Kasumi-1 (cell line): ENCODE data around the gene CFH.
A peak's percentile ranks its signal among the peaks of the same experiment; 100 is the strongest.
"Not testable (repeated sequence)": the region's sequence is repeated elsewhere in the genome, so short reads cannot be mapped to it uniquely, and the experiment has no call there.

Experiments used
- DNase-seq, 2 experiments: peaks; one replicate each; lab custom pipeline; 2025; lab: John Stamatoyannopoulos, UW

The CFH gene

DNA sequence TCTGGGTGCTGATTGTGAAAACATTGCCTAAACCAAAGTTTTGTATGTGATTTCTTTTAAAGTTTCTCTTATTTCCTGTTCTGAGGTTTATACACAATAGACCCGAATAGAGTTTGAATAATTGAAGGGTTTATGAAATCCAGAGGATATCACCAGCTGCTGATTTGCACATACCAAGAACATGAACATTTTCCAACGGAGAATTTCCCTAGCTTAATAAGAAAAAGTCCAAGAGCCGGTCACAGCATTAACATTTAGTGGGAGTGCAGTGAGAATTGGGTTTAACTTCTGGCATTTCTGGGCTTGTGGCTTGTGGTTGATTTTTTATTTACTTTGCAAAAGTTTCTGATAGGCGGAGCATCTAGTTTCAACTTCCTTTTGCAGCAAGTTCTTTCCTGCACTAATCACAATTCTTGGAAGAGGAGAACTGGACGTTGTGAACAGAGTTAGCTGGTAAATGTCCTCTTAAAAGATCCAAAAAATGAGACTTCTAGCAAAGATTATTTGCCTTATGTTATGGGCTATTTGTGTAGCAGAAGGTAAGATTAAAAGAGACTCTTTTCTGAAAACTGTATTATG is at the start of gene CFH:
Gene CFH, plus strand, starts transcription at position 407 of the 579 bp plus-strand sequence. Its CDS starts 75 bp downstream, at position 482.
- DNase-seq: peak; percentile 43 to 44

GRCh38 chr1:196603651-196604050 is 48.2 kb upstream of the CFH start:
- DNase-seq: no peak

- DNase-seq: no peak
Observed at GRCh38 chr1:196607981-196608380, 43.9 kb upstream of the CFH start.

DNA sequence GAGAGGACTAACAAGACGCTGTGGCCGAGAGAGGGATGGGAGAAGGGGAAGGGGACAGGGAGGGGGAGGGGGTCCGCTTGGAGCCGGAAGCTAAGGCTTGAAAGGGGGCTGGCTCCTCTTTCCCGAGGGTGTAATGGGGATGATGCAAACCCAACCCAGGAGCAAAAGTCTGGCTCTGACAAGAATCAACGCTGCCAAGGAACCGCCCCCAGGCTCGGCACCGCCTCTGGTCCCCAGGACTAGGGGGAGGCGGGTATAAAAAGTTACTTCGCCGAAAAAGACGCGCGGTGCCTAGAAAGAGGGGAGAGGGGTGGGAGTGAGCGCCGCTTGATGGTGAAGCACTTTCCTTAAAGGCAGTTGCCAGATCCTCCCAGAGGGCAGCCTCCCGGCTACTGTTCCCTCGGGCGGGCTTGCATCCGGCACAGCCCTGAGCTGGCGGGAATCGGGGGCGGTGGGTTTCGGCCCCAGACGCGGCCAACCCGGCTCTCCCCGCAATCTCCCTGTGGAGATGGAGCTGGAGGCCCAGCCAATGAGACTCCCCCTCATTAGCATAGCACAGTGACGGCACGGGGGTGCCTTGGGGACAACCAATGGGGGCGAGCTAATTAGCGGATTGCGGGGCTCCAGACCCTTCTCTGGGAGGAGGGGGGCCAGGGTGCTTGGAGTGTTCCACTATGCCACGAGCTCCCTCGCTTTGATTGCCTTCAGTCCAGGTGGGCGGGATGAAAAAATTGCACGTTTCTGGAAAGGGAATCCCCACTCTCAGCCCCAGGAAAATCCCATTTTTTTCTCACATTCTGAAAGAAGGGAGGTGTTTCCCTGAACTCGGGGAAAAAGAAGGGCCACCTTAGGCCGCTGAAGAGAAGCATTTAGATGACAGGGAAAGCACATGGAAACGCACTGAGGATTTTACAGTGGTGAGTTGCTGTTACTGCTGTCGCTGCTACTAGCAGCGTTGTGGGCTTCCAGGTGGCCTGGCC is 43.2 kb upstream of the CFH start, which contains the start of gene KCNT2:
Gene KCNT2, minus strand, starts transcription at position 51 of the 980 bp plus-strand sequence. CDS start 131 bp downstream, outside the sequence.
- no peak for DNase-seq

DNA sequence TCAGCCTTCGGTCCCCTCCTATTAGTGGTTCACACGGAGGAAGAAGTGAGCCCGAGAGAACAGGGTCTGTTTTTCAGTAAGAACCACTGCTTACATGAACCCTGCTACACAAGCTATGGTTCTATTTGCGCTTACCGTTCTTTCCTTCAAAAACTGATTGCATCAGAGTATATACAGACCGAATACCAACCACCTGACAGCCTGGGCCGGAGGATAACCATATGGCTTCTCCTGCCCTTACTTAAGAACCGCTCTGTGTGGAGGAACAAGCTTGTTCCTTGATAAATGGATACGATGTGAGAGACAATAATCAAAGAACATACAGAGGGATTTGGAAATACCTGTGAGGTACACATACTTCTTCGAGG is 42.5 kb upstream of the CFH start:
- no peak for DNase-seq

GRCh38 chr1:196611873-196612272 is 40.0 kb upstream of the CFH start:
- no peak for DNase-seq

DNA sequence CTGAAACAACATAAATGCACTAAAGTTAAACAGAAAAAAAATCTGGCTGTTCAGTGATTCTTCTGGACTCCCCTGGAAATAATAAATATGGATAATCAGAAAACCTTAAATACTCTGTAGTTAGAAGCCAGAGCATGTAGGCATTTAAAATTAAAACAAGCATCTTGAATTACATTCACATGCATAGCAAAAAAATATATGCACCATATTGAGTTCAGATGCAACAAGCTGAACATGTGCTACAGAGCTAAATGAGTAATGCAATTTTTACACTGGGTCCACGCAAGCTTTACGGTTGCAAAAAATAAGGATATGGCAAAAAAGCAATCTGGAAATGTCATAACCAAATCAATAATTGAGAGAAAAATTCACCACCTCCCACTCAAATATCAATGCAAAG is 32.1 kb upstream of the CFH start:
- no peak for DNase-seq

DNA sequence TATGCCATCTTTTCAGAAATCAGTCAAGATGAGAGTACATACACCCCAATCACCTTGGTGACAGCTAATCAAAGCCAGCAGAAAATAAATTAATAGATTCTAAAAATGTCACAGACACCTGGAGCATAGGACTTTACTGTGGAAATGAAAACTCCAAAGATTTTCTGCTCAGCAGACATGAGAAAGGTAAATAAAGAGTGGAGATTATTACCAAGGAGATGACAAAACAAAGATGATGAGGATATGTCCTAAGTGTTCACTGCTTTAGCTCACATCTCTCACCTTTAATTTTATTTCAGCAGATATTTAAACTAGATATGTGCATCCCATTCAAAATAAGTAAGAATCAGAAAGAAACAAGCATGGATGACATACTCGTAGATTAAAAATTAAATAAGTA is 28.8 kb upstream of the CFH start:
- no peak for DNase-seq

- no peak for DNase-seq
Observed at GRCh38 chr1:196628838-196629237, 23.0 kb upstream of the CFH start.

- DNase-seq: no peak
Observed at GRCh38 chr1:196637606-196638005, 14.2 kb upstream of the CFH start.

DNA sequence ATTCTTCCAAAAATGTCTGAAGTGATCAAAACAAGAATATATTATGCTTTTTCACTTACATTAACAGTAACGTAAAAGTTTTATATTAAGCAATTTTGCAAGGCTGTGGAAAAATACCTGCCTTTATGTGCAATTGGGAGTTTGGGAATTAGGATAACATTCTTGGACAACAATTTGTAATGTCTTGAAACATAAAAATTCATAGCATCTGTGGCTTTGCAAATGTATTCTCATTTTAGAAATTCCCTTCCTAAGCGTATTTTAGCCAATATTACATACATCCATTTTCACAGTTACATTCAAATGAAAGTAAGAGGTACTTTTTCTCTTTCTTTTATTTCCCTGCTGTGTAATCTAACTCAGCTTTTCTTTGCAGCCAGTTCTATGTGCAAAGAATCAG is 13.4 kb upstream of the CFH start:
- DNase-seq: no peak

- DNase-seq: not testable (repeated sequence)
Observed at GRCh38 chr1:196639291-196639690, 12.6 kb upstream of the CFH start.

DNA sequence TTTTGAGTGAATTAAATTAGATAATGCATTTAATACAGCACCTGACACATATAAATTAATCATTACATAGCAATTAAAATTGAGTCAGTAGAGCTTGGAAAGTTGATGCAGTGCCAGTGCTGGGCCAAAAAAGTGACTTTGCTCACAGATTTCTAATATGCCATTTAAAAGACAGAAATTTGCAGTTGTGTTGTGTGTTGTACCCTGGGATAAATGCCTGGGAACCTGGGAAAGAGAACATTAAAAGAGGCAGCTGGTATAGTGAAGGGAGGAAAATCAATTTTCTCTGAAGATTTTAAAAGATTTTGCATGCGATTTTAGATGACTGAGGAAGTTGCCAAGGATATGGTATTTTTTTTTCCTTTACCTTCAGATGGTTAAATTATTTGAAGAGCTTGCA is 10.9 kb upstream of the CFH start:
- DNase-seq: no peak

DNA sequence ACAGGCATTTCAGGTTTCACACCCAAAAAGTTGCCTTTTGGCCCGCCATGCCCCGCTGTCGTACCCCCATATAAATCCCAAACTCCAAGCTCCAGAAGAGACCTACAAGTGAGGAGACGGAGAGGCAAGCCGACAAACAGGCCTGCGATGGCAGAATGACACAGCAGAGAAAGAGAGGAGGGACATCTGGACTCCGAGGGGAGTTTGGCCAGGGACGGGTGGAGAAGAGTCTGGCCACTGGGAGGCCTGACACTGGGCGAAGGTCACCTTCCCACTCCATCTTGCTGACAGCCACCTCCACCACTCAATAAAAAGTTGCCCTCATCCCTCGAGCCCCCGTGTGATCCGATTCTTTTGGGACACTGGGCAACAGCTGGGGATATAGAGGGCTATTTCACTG is 1.9 kb upstream of the CFH start:
- DNase-seq: no peak

DNA sequence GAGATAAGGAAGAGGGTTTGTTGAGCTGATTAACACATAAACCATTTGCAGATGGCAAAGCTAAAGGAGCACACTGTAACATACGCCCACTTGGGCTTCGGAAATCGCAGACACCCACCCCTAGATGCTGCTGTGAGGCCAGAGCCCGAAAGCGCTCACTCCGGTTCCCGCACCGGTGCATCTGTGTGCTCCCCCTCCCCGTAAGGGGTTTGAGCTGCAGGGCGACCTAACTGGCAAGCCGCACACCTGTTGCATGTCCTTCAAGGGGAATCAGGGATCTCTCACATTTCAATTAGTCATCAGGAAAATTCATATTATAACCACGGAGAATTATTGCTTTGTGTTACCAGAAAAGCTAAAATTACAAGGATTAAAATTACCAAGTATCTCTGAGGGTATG is 1.4 kb upstream of the CFH start:
- DNase-seq: no peak

GRCh38 chr1:196651079-196651478 is 764 bp upstream of the CFH start:
- DNase-seq: no peak

GRCh38 chr1:196654271-196654670 is 2.4 kb downstream of the CFH start:
- no peak for DNase-seq

DNA sequence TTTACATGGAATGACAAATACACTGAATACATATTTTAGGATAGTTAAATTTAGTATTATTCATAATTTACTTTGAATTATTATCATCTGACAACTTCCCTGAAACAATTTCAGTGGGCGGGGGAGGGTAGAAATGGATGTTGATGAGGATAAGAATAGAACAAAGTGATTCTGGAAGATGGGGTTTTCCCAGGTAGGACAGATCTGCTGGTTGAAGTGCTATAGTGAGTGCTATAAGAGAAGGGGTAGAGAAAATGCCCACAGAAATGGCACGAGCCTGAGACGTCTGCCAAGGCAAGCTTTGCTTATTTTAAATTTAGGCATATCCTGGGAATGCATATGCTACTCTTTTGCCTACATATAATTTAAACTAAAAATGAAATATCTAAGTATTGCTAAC is 3.2 kb downstream of the CFH start:
- no peak for DNase-seq

DNA sequence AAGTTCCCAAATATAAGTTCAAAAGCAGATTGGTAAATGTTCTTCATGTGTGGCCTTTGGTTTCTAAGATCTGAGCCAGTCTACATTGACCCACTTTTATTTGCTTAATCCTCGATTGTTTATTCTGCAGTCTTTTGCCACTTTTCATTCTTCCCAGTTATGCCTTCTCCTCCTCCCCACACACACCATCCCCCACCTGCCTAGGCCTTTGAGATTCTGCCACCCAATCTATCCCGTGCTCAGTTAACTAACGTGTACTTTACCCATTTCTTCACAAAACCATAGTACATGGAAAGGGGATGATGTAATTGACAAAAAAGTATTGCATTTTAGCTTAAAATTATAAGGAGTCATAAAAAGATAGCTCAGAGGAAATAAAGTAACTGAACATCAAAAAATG is 3.7 kb downstream of the CFH start:
- DNase-seq: no peak

DNA sequence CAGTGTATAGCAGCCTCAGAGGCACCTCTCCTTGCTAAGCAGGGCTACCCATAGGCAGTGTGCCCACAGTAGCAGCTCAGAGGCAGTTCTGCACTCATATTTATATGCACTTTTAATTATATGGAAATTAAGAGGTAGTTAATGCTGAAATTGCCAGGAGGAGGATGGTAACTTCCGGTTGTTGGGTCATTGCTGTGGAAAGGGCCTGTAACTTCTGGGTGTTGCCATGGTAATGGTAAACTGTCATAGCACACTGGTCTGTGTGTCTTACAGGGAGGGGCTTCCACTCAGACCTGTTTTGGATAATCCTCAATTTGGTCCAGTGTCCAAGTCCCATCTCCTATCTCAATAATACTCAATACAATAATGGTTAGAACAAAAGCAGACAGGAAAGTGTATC is 7.6 kb downstream of the CFH start:
- DNase-seq: no peak

GRCh38 chr1:196660272-196660671 is 8.4 kb downstream of the CFH start:
- DNase-seq: no peak

- DNase-seq: peak; percentile 35 to 43
Observed at GRCh38 chr1:196660852-196661251, 9.0 kb downstream of the CFH start.

GRCh38 chr1:196661345-196661744 is 9.5 kb downstream of the CFH start:
- DNase-seq: no peak
